IgD-negative memory B cell (primary cell): Measurements from ENCODE around the gene NEXN. TPM values are rescaled to one million over a fixed set of nuclear protein-coding genes. Genes with fewer than 3 reads are reported as not detected.

ENCODE experiments used
- H3K27ac Mint-ChIP-seq, 3 donors: one replicate each; pipeline ENCODE4 v1.8.0; 2020 to 2022; ENCODE audit warnings: mild to moderate bottlenecking in 3 of 3, mixed read lengths in 3 of 3, moderate library complexity in 1 of 3
- H3K27me3 Mint-ChIP-seq: one replicate; pipeline ENCODE4 v1.8.0; 2021; ENCODE audit warnings: mixed read lengths
- H3K36me3 Mint-ChIP-seq: one replicate; pipeline ENCODE4 v1.8.0; 2020; ENCODE audit warnings: mild to moderate bottlenecking, mixed read lengths
- H3K4me1 Mint-ChIP-seq, 3 donors: one replicate each; pipeline ENCODE4 v1.8.0; 2020 to 2022; ENCODE audit warnings: mixed read lengths in 3 of 3, mild to moderate bottlenecking in 1 of 3
- H3K4me3 Mint-ChIP-seq, 4 donors: one replicate each; pipeline ENCODE4 v1.8.0; 2020 to 2022; ENCODE audit warnings: mild to moderate bottlenecking in 4 of 4, mixed read lengths in 4 of 4, moderate library complexity in 3 of 4
- H3K9me3 Mint-ChIP-seq, 3 donors: one replicate each; pipeline ENCODE4 v1.8.0; 2020 to 2021; ENCODE audit warnings: mixed read lengths in 3 of 3, mild to moderate bottlenecking in 1 of 3
- polyA plus RNA-seq: library from polyadenylated mRNA; unstranded; fragments of 300-500 nt; fragmentation: Illumina TruSeq; gene quantifications from one replicate; pipeline ENCODE4 v1.2.3, GENCODE V29; 2021

The NEXN gene
- polyA plus RNA-seq, 1 donor from 2014 or later: 3.8 TPM

DNA sequence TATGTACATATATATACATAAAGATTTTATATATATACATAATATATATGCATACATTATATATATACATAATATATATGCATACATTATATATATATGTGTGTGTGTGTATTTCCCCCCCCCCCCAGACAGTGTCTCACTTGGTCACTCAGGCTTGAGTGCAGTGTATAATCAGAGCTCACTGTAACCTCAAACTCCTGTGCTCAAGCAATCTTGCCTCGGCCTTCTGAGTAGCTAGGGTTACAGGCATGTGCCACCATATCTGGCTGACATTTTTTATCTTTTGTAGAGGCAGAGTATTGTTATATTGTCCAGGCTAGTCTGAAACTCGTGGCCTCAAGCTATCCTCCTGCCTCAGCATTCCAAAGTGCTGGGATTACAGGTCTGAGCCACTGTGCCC is 99.5 kb downstream of the NEXN start:
- peak overlapping the region in 1 of 3 donors; percentile 4 for H3K27ac Mint-ChIP-seq
- H3K27me3 Mint-ChIP-seq: no peaks in the 10 kb centered on the region
- no peak overlapping the region for H3K4me3 Mint-ChIP-seq
- H3K4me1 Mint-ChIP-seq: peaks cover 17 to 32% (median 23%) of the 10 kb centered on the region in 3 donors
- no peaks in the 10 kb centered on the region for H3K9me3 Mint-ChIP-seq
- peaks cover 9% of the 10 kb centered on the region for H3K36me3 Mint-ChIP-seq

DNA sequence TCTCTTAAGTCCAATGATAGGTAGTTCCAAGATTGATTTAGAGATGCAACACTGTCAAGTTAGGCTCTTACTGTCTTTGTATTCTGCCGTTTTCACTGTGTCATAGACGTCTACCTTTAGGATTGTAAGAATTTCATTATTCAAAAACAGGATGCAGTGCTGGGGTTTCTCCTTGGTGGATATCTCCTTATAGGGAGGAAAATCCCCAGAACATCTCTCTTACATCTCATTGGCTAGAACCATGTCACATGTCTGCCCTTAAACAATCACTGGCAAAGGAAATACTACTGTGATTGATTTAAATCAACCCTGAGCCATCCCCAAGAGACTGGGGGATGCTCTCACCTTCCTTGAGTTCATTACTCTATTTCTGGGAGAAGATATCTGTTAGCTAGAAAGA is 101.3 kb downstream of the NEXN start:
- Mint-ChIP-seq H3K27ac (no peak overlapping the region), H3K36me3 (peaks cover 11% of the 10 kb centered on the region), H3K27me3 (no peaks in the 10 kb centered on the region), H3K4me3 (no peak overlapping the region), H3K4me1 (peaks cover 17 to 29% (median 25%) of the 10 kb centered on the region in 3 donors), H3K9me3 (no peaks in the 10 kb centered on the region)

DNA sequence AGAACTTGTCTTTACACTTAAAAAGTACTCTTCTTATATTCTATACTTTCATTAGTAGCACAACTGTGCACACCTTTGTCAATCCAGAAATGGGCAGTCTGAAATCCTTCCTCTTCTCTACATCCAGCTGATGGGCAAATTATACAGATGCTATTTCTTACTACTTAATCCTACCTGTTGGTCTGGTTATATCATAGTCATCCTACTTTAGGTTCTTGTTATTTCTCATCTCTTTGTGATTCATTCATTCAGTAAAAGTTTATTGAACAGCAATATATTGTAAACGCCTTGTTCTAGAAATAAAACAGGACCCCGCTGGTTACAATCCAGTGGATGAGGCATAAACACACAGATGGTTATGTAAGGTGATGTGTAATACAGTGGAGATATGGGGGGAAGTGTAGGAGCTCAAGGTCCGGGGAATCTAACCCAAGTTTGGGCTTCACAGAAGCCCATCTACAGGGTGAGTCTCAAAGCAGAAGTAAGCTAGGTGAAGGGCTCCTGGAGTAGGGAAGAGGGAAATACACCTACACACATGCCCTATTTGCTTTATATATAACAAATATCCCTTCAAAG is 102.3 kb downstream of the NEXN start:
- H3K27me3 Mint-ChIP-seq: no peaks in the 10 kb centered on the region
- peaks cover 11% of the 10 kb centered on the region for H3K36me3 Mint-ChIP-seq
- no peaks in the 10 kb centered on the region for H3K9me3 Mint-ChIP-seq
- H3K4me3 Mint-ChIP-seq: no peak overlapping the region
- peaks cover 17 to 25% (median 23%) of the 10 kb centered on the region in 3 donors for H3K4me1 Mint-ChIP-seq
- peak overlapping the region in 1 of 3 donors; percentile 32 for H3K27ac Mint-ChIP-seq

DNA sequence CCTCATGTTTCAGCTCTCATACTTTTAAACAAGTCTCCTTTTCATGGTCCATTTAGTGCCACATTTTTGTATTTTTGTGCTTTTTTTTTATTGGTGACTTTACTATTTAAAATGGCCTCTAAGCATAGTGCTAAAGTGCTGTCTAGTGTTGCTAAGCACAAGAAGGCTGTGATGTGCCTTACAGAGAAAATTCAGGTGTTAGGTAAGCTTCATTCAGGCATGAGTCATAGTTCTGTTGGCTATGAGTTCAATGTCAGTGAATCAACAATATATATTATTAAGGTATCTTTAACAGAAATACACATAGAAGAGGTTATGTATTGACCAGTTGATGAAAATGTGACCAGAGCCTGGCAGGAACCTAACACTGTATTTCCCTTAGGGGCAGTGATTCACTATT is 103.2 kb downstream of the NEXN start:
- no peaks in the 10 kb centered on the region for H3K9me3 Mint-ChIP-seq
- no peak overlapping the region for H3K27ac Mint-ChIP-seq
- peaks cover 11% of the 10 kb centered on the region for H3K36me3 Mint-ChIP-seq
- no peaks in the 10 kb centered on the region for H3K27me3 Mint-ChIP-seq
- H3K4me1 Mint-ChIP-seq: peaks cover 16 to 19% (median 17%) of the 10 kb centered on the region in 3 donors
- H3K4me3 Mint-ChIP-seq: no peak overlapping the region

Other genes starting within 250 kb of the NEXN start
- 32.6 TPM for gene ZZZ3, start 206.0 kb upstream of the NEXN start, polyA plus RNA-seq
- 30.1 TPM for gene USP33, start 128.8 kb upstream of the NEXN start, polyA plus RNA-seq
- 9.1 TPM for gene MIGA1, start 109.0 kb upstream of the NEXN start, polyA plus RNA-seq
- gene FUBP1, start 90.4 kb downstream of the NEXN start, polyA plus RNA-seq: 48.2 TPM
- 7.3 TPM for gene DNAJB4, start 116.3 kb downstream of the NEXN start, polyA plus RNA-seq
- gene GIPC2, start 157.3 kb downstream of the NEXN start, polyA plus RNA-seq: not detected